ENCODE results near the gene PF4V1. TPM values are rescaled to one million over a fixed set of nuclear protein-coding genes. Genes with fewer than 3 reads are reported as not detected.

Gene PF4V1
- total and polyA plus RNA-seq, 9 of the 15 experiments (the other 6 are each of a cell fraction or from before 2014, with no cell fraction given) = not detected

DNA sequence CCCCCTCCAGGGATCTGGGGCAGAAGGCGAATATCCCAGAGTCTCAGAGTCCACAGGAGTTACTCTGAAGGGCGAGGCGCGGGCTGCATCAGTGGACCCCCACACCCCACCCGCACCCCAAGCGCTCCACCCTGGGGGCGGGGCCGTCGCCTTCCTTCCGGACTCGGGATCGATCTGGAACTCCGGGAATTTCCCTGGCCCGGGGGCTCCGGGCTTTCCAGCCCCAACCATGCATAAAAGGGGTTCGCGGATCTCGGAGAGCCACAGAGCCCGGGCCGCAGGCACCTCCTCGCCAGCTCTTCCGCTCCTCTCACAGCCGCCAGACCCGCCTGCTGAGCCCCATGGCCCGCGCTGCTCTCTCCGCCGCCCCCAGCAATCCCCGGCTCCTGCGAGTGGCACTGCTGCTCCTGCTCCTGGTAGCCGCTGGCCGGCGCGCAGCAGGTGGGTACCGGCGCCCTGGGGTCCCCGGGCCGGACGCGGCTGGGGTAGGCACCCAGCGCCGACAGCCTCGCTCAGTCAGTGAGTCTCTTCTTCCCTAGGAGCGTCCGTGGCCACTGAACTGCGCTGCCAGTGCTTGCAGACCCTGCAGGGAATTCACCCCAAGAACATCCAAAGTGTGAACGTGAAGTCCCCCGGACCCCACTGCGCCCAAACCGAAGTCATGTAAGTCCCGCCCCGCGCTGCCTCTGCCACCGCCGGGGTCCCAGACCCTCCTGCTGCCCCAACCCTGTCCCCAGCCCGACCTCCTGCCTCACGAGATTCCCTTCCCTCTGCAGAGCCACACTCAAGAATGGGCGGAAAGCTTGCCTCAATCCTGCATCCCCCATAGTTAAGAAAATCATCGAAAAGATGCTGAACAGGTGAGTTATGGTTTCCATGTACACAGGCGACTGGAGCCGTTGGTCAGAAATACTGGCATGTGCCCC is 16.3 kb downstream of the PF4V1 start, which contains the start of gene CXCL1 (continued):
- TF ChIP-seq SRF (CRISPR knock-in tag; IDR thresholded peaks at IDR 0.05) (no peak), LEF1 (IDR thresholded peaks at IDR 0.05) (no peak), TARDBP (IDR thresholded peaks at IDR 0.05) (no peak), MTA2 (IDR thresholded peaks at IDR 0.05; ENCODE audit: low read depth) (no peak), SP1 (CRISPR knock-in tag; IDR thresholded peaks at IDR 0.05) (0 out of 2 replicates have a peak, but pooled peaks have one; percentile 36), EP400 (IDR thresholded peaks at IDR 0.05) (no peak), ATF7 (IDR thresholded peaks at IDR 0.05) (no peak), HDAC3 (IDR thresholded peaks at IDR 0.05; ENCODE audit: borderline replicate concordance, partially characterized antibody) (no peak), SREBF1 (IDR thresholded peaks at IDR 0.05; ENCODE audit: borderline replicate concordance, low read depth, low read length) (no peak), JUND (IDR thresholded peaks at IDR 0.05; ENCODE audit: borderline replicate concordance, low read depth, low read length) (no peak), JUND (tag; IDR thresholded peaks at IDR 0.05; ENCODE audit: borderline replicate concordance, low read depth, low read length) (no peak), PPARD (CRISPR knock-in tag; IDR thresholded peaks at IDR 0.05) (no peak)
- TF ChIP-seq, protein P1, sequence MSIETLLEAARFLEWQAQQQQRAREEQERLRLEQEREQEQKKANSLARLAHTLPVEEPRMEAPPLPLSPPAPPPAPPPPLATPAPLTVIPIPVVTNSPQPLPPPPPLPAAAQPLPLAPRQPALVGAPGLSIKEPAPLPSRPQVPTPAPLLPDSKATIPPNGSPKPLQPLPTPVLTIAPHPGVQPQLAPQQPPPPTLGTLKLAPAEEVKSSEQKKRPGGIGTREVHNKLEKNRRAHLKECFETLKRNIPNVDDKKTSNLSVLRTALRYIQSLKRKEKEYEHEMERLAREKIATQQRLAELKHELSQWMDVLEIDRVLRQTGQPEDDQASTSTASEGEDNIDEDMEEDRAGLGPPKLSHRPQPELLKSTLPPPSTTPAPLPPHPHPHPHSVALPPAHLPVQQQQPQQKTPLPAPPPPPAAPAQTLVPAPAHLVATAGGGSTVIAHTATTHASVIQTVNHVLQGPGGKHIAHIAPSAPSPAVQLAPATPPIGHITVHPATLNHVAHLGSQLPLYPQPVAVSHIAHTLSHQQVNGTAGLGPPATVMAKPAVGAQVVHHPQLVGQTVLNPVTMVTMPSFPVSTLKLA (conservative IDR thresholded peaks at IDR 0.05) = 0 out of 4 replicates have a peak, but pooled peaks of 1 of the 2 experiments have one; percentile 13
- TF ChIP-seq, protein P2, sequence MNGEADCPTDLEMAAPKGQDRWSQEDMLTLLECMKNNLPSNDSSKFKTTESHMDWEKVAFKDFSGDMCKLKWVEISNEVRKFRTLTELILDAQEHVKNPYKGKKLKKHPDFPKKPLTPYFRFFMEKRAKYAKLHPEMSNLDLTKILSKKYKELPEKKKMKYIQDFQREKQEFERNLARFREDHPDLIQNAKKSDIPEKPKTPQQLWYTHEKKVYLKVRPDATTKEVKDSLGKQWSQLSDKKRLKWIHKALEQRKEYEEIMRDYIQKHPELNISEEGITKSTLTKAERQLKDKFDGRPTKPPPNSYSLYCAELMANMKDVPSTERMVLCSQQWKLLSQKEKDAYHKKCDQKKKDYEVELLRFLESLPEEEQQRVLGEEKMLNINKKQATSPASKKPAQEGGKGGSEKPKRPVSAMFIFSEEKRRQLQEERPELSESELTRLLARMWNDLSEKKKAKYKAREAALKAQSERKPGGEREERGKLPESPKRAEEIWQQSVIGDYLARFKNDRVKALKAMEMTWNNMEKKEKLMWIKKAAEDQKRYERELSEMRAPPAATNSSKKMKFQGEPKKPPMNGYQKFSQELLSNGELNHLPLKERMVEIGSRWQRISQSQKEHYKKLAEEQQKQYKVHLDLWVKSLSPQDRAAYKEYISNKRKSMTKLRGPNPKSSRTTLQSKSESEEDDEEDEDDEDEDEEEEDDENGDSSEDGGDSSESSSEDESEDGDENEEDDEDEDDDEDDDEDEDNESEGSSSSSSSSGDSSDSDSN (IDR thresholded peaks at IDR 0.05; ENCODE audit: borderline replicate concordance in 1 of 2, low read depth in 2 of 2, low read length in 2 of 2) = 0 out of 4 replicates have a peak, but pooled peaks of 1 of the 2 experiments have one; percentile 56
- TF ChIP-seq, protein P3, sequence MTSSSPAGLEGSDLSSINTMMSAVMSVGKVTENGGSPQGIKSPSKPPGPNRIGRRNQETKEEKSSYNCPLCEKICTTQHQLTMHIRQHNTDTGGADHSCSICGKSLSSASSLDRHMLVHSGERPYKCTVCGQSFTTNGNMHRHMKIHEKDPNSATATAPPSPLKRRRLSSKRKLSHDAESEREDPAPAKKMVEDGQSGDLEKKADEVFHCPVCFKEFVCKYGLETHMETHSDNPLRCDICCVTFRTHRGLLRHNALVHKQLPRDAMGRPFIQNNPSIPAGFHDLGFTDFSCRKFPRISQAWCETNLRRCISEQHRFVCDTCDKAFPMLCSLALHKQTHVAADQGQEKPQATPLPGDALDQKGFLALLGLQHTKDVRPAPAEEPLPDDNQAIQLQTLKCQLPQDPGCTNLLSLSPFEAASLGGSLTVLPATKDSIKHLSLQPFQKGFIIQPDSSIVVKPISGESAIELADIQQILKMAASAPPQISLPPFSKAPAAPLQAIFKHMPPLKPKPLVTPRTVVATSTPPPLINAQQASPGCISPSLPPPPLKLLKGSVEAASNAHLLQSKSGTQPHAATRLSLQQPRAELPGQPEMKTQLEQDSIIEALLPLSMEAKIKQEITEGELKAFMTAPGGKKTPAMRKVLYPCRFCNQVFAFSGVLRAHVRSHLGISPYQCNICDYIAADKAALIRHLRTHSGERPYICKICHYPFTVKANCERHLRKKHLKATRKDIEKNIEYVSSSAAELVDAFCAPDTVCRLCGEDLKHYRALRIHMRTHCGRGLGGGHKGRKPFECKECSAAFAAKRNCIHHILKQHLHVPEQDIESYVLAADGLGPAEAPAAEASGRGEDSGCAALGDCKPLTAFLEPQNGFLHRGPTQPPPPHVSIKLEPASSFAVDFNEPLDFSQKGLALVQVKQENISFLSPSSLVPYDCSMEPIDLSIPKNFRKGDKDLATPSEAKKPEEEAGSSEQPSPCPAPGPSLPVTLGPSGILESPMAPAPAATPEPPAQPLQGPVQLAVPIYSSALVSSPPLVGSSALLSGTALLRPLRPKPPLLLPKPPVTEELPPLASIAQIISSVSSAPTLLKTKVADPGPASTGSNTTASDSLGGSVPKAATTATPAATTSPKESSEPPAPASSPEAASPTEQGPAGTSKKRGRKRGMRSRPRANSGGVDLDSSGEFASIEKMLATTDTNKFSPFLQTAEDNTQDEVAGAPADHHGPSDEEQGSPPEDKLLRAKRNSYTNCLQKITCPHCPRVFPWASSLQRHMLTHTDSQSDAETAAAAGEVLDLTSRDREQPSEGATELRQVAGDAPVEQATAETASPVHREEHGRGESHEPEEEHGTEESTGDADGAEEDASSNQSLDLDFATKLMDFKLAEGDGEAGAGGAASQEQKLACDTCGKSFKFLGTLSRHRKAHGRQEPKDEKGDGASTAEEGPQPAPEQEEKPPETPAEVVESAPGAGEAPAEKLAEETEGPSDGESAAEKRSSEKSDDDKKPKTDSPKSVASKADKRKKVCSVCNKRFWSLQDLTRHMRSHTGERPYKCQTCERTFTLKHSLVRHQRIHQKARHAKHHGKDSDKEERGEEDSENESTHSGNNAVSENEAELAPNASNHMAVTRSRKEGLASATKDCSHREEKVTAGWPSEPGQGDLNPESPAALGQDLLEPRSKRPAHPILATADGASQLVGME (CRISPR knock-in tag; IDR thresholded peaks at IDR 0.05) = no peak
- TF ChIP-seq, protein P4, sequence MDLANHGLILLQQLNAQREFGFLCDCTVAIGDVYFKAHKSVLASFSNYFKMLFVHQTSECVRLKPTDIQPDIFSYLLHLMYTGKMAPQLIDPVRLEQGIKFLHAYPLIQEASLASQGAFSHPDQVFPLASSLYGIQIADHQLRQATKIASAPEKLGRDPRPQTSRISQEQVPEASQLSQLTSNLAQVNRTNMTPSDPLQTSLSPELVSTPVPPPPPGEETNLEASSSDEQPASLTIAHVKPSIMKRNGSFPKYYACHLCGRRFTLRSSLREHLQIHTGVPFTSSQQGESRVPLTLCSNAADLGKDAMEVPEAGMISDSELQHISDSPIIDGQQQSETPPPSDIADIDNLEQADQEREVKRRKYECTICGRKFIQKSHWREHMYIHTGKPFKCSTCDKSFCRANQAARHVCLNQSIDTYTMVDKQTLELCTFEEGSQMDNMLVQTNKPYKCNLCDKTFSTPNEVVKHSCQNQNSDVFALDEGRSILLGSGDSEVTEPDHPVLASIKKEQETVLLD (IDR thresholded peaks at IDR 0.05) = no peak
